H1 (cell line): ENCODE results near the gene ANK2. TPM values are rescaled to one million over a fixed set of nuclear protein-coding genes. Genes with fewer than 3 reads are reported as not detected.

ENCODE experiments used
- polyA plus RNA-seq, 7 experiments: library from polyadenylated mRNA; depleted of rRNA in 3 of 7; stranded (reverse) in 5 of 7; unstranded in 2 of 7; fragments of >200 nt in 5 of 7; fragments of 200-250 nt in 2 of 7; gene quantifications; 1 replicate in 5 of 7; 2 replicates in 1 of 7; 4 replicates in 1 of 7; pipeline versions ENCODE4 v1.2.1 to v1.2.3, GENCODE V29; 2011 to 2013; ENCODE audit warnings: missing spikeins in 2 of 7, mixed read lengths in 2 of 7
- total RNA-seq: library from RNA; stranded (reverse); fragmentation: NEBNext Ultra II Directional; extraction: Animal tissue kit (Norgen Biotek cat#: 25700); gene quantifications from 2 replicates; pipeline ENCODE4 v1.2.1, GENCODE V29; 2021
- TF ChIP-seq, protein P1 (sequence below): fragments of 300-600 bp; sonication (generic); IDR thresholded peaks from 2 replicates; pipeline ENCODE4 v1.7.1; 2012; ENCODE audit warnings: low read length, moderate library complexity, mild to moderate bottlenecking, inconsistent platforms; ENCODE audit not compliant: insufficient replicate concordance
- TF ChIP-seq, protein P2 (sequence below): IDR thresholded peaks from 2 replicates; pipeline ENCODE4 v1.6.1; 2012; ENCODE audit warnings: inconsistent platforms

Gene ANK2
- total and polyA plus RNA-seq, 2 of the 8 experiments (the other 6 are each of a cell fraction or from before 2014, with no cell fraction given), result 14.2 to 35.1 TPM

- TF ChIP-seq, protein P1, sequence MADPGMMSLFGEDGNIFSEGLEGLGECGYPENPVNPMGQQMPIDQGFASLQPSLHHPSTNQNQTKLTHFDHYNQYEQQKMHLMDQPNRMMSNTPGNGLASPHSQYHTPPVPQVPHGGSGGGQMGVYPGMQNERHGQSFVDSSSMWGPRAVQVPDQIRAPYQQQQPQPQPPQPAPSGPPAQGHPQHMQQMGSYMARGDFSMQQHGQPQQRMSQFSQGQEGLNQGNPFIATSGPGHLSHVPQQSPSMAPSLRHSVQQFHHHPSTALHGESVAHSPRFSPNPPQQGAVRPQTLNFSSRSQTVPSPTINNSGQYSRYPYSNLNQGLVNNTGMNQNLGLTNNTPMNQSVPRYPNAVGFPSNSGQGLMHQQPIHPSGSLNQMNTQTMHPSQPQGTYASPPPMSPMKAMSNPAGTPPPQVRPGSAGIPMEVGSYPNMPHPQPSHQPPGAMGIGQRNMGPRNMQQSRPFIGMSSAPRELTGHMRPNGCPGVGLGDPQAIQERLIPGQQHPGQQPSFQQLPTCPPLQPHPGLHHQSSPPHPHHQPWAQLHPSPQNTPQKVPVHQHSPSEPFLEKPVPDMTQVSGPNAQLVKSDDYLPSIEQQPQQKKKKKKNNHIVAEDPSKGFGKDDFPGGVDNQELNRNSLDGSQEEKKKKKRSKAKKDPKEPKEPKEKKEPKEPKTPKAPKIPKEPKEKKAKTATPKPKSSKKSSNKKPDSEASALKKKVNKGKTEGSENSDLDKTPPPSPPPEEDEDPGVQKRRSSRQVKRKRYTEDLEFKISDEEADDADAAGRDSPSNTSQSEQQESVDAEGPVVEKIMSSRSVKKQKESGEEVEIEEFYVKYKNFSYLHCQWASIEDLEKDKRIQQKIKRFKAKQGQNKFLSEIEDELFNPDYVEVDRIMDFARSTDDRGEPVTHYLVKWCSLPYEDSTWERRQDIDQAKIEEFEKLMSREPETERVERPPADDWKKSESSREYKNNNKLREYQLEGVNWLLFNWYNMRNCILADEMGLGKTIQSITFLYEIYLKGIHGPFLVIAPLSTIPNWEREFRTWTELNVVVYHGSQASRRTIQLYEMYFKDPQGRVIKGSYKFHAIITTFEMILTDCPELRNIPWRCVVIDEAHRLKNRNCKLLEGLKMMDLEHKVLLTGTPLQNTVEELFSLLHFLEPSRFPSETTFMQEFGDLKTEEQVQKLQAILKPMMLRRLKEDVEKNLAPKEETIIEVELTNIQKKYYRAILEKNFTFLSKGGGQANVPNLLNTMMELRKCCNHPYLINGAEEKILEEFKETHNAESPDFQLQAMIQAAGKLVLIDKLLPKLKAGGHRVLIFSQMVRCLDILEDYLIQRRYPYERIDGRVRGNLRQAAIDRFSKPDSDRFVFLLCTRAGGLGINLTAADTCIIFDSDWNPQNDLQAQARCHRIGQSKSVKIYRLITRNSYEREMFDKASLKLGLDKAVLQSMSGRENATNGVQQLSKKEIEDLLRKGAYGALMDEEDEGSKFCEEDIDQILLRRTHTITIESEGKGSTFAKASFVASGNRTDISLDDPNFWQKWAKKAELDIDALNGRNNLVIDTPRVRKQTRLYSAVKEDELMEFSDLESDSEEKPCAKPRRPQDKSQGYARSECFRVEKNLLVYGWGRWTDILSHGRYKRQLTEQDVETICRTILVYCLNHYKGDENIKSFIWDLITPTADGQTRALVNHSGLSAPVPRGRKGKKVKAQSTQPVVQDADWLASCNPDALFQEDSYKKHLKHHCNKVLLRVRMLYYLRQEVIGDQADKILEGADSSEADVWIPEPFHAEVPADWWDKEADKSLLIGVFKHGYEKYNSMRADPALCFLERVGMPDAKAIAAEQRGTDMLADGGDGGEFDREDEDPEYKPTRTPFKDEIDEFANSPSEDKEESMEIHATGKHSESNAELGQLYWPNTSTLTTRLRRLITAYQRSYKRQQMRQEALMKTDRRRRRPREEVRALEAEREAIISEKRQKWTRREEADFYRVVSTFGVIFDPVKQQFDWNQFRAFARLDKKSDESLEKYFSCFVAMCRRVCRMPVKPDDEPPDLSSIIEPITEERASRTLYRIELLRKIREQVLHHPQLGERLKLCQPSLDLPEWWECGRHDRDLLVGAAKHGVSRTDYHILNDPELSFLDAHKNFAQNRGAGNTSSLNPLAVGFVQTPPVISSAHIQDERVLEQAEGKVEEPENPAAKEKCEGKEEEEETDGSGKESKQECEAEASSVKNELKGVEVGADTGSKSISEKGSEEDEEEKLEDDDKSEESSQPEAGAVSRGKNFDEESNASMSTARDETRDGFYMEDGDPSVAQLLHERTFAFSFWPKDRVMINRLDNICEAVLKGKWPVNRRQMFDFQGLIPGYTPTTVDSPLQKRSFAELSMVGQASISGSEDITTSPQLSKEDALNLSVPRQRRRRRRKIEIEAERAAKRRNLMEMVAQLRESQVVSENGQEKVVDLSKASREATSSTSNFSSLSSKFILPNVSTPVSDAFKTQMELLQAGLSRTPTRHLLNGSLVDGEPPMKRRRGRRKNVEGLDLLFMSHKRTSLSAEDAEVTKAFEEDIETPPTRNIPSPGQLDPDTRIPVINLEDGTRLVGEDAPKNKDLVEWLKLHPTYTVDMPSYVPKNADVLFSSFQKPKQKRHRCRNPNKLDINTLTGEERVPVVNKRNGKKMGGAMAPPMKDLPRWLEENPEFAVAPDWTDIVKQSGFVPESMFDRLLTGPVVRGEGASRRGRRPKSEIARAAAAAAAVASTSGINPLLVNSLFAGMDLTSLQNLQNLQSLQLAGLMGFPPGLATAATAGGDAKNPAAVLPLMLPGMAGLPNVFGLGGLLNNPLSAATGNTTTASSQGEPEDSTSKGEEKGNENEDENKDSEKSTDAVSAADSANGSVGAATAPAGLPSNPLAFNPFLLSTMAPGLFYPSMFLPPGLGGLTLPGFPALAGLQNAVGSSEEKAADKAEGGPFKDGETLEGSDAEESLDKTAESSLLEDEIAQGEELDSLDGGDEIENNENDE, result no peak
- TF ChIP-seq, protein P2, sequence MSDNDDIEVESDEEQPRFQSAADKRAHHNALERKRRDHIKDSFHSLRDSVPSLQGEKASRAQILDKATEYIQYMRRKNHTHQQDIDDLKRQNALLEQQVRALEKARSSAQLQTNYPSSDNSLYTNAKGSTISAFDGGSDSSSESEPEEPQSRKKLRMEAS, result no peak
These were observed 22.4 kb downstream of the ANK2 start (continued) for GRCh38 chr4:113071805-113072204.
